Measurements from ENCODE around the gene TMEM232.

DNA sequence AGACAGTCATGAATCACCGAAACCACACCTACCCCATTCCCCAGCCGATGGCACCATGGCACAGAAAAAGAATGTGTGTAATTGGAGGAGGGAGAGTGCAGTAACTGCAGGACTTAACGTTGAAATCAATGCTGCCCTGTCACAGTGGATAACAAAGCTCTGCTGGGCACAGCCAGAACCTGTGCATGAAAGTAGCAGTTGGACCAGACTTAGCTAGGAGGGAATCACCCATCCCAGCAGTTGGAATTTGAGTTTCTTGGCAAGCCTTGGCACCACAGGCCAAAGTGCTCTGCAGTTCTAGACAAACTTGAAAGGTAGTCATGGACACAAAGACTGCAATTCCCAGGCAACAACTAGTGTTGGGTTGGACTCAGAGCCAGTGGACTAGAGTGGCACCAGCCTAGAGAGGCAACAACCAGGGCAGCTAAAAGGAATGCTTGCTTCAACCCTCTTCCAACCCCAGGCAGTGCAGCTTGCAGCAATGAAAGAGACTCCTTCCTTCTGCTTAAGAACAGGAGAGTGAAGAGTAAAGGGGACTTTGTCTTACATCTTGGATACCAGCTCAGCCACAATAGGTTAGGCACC lies 19.1 kb downstream of the TMEM232 start:
- TF ChIP-seq JUN (IDR thresholded peaks at IDR 0.05; ENCODE audit: borderline replicate concordance, insufficient read depth, insufficient read length, low read depth) (no peak), FOS (IDR thresholded peaks at IDR 0.05; ENCODE audit: borderline replicate concordance, insufficient read depth, low read length) (no peak)
- TF ChIP-seq, protein P1, sequence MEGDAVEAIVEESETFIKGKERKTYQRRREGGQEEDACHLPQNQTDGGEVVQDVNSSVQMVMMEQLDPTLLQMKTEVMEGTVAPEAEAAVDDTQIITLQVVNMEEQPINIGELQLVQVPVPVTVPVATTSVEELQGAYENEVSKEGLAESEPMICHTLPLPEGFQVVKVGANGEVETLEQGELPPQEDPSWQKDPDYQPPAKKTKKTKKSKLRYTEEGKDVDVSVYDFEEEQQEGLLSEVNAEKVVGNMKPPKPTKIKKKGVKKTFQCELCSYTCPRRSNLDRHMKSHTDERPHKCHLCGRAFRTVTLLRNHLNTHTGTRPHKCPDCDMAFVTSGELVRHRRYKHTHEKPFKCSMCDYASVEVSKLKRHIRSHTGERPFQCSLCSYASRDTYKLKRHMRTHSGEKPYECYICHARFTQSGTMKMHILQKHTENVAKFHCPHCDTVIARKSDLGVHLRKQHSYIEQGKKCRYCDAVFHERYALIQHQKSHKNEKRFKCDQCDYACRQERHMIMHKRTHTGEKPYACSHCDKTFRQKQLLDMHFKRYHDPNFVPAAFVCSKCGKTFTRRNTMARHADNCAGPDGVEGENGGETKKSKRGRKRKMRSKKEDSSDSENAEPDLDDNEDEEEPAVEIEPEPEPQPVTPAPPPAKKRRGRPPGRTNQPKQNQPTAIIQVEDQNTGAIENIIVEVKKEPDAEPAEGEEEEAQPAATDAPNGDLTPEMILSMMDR (IDR thresholded peaks at IDR 0.05; ENCODE audit: extremely low read depth in 1 of 2, insufficient read depth in 1 of 2, low read depth in 1 of 2, low read length in 2 of 2), result no peak
